ENCODE results near the gene SLC22A17. TPM values are rescaled to one million over a fixed set of nuclear protein-coding genes. Genes with fewer than 3 reads are reported as not detected.

The SLC22A17 gene
- total and polyA plus RNA-seq, 2 of the 13 experiments (the other 11 are each of a cell fraction or from before 2014, with no cell fraction given): 0.95 to 1.1 TPM

DNA sequence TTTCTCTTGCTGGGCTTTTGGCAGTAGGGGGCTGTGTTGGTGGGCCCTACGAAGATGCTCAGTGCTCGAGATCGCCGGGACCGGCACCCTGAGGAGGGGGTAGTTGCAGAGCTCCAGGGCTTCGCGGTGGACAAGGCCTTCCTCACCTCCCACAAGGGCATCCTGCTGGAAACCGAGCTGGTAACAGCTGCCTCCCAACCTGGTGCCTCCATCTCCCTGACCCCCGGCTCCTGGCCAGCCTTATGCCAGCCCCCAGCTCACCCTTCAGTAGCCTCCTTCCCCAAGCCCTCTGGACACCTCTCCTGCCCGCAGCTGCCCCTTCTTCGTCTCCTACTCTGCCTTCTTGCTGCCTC lies 24.5 kb upstream of the SLC22A17 start:
- in situ Hi-C loops (cut with HindIII; ENCODE audit: extremely low pct_ligation_motif_present, low pct_unique_long_range_greater_than_20kb): loop anchor here (5.0 kb wide), 2 partner anchors 50 to 115 kb away; no protein-coding TSS in a partner anchor
- TF ChIP-seq SP140L (CRISPR knock-in tag; IDR thresholded peaks at IDR 0.05; ENCODE audit: borderline replicate concordance): no peak
- TF ChIP-seq SETDB1 (CRISPR knock-in tag; IDR thresholded peaks at IDR 0.05; ENCODE audit: borderline replicate concordance): no peak
- TF ChIP-seq NFE2L1 (CRISPR knock-in tag; IDR thresholded peaks at IDR 0.05; ENCODE audit: borderline replicate concordance): 0 out of 2 replicates have a peak, but pooled peaks have one; percentile 49
- TF ChIP-seq, protein P1, sequence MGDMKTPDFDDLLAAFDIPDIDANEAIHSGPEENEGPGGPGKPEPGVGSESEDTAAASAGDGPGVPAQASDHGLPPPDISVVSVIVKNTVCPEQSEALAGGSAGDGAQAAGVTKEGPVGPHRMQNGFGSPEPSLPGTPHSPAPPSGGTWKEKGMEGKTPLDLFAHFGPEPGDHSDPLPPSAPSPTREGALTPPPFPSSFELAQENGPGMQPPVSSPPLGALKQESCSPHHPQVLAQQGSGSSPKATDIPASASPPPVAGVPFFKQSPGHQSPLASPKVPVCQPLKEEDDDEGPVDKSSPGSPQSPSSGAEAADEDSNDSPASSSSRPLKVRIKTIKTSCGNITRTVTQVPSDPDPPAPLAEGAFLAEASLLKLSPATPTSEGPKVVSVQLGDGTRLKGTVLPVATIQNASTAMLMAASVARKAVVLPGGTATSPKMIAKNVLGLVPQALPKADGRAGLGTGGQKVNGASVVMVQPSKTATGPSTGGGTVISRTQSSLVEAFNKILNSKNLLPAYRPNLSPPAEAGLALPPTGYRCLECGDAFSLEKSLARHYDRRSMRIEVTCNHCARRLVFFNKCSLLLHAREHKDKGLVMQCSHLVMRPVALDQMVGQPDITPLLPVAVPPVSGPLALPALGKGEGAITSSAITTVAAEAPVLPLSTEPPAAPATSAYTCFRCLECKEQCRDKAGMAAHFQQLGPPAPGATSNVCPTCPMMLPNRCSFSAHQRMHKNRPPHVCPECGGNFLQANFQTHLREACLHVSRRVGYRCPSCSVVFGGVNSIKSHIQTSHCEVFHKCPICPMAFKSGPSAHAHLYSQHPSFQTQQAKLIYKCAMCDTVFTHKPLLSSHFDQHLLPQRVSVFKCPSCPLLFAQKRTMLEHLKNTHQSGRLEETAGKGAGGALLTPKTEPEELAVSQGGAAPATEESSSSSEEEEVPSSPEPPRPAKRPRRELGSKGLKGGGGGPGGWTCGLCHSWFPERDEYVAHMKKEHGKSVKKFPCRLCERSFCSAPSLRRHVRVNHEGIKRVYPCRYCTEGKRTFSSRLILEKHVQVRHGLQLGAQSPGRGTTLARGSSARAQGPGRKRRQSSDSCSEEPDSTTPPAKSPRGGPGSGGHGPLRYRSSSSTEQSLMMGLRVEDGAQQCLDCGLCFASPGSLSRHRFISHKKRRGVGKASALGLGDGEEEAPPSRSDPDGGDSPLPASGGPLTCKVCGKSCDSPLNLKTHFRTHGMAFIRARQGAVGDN (CRISPR knock-in tag; IDR thresholded peaks at IDR 0.05): peak; percentile 1; the same call in 1 of the 2 replicates
- TF ChIP-seq, protein P2, sequence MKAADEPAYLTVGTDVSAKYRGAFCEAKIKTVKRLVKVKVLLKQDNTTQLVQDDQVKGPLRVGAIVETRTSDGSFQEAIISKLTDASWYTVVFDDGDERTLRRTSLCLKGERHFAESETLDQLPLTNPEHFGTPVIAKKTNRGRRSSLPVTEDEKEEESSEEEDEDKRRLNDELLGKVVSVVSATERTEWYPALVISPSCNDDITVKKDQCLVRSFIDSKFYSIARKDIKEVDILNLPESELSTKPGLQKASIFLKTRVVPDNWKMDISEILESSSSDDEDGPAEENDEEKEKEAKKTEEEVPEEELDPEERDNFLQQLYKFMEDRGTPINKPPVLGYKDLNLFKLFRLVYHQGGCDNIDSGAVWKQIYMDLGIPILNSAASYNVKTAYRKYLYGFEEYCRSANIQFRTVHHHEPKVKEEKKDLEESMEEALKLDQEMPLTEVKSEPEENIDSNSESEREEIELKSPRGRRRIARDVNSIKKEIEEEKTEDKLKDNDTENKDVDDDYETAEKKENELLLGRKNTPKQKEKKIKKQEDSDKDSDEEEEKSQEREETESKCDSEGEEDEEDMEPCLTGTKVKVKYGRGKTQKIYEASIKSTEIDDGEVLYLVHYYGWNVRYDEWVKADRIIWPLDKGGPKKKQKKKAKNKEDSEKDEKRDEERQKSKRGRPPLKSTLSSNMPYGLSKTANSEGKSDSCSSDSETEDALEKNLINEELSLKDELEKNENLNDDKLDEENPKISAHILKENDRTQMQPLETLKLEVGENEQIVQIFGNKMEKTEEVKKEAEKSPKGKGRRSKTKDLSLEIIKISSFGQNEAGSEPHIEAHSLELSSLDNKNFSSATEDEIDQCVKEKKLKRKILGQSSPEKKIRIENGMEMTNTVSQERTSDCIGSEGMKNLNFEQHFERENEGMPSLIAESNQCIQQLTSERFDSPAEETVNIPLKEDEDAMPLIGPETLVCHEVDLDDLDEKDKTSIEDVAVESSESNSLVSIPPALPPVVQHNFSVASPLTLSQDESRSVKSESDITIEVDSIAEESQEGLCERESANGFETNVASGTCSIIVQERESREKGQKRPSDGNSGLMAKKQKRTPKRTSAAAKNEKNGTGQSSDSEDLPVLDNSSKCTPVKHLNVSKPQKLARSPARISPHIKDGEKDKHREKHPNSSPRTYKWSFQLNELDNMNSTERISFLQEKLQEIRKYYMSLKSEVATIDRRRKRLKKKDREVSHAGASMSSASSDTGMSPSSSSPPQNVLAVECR (CRISPR knock-in tag; IDR thresholded peaks at IDR 0.05; ENCODE audit: borderline replicate concordance): 0 out of 2 replicates have a peak, but pooled peaks have one; percentile 10
- TF ChIP-seq CCDC6 (CRISPR knock-in tag; IDR thresholded peaks at IDR 0.05): no peak
- no peak for TF ChIP-seq MEIS1 (CRISPR knock-in tag; IDR thresholded peaks at IDR 0.05; ENCODE audit: borderline replicate concordance)
- no peak for TF ChIP-seq SYNCRIP (IDR thresholded peaks at IDR 0.05; ENCODE audit: insufficient read depth, low read depth, low read length)
- TF ChIP-seq ZNF879 (CRISPR knock-in tag; IDR thresholded peaks at IDR 0.05): no peak
- no peak for TF ChIP-seq ZMYM4 (CRISPR knock-in tag; IDR thresholded peaks at IDR 0.05)
- TF ChIP-seq NFE2L2 (IDR thresholded peaks at IDR 0.05; ENCODE audit: low read length): 0 out of 2 replicates have a peak, but pooled peaks have one; percentile 21
- no peak for TF ChIP-seq ZNF589 (CRISPR knock-in tag; conservative IDR thresholded peaks at IDR 0.05)
- TF ChIP-seq MZF1 (CRISPR knock-in tag; IDR thresholded peaks at IDR 0.05; ENCODE audit: borderline replicate concordance): no peak
- no peak for TF ChIP-seq PCBP2 (optimal IDR thresholded peaks at IDR 0.05; ENCODE audit: low read depth, low read length, poor library complexity, severe bottlenecking)
- Histone ChIP-seq H3K27ac (ENCODE audit: extremely low read length, insufficient read depth, low read length) (no peak overlapping the region), H3K4me3 (replicated peaks in 1 of 3; ENCODE audit: insufficient read depth in 1 of 3, low read depth in 2 of 3, low read length in 3 of 3) (no peak overlapping the region), H3K4me2 (ENCODE audit: low read depth, low read length) (no peak overlapping the region), H3K79me2 (ENCODE audit: insufficient read depth, low read length) (no peaks in the 10 kb centered on the region), H3K4me1 (ENCODE audit: insufficient read depth, low read length) (no peaks in the 10 kb centered on the region), H2AFZ (ENCODE audit: low read length) (no peak overlapping the region), H3K36me3 (replicated peaks in 1 of 2; ENCODE audit: control insufficient read depth in 1 of 2, insufficient read depth in 2 of 2, low read length in 2 of 2) (no peaks in the 10 kb centered on the region), H3K9me3 (ENCODE audit: low read length) (no peaks in the 10 kb centered on the region), H3K27me3 (ENCODE audit: control insufficient read depth in 1 of 2, insufficient read depth in 2 of 2, low read length in 2 of 2) (peaks cover 26 to 87% of the 10 kb centered on the region in 2 experiments), H3K9ac (ENCODE audit: insufficient read depth, low read depth, low read length) (no peak overlapping the region), H4K20me1 (ENCODE audit: insufficient read depth, low read length) (no peaks in the 10 kb centered on the region)
- ChIA-PET CTCF (ENCODE audit: low intra/inter-chr PET ratio, low total read pairs) (interaction anchor here (5.1 to 5.9 kb wide), 2 partner anchors 50 to 111 kb away, joined by 96 to 111 read pairs; no protein-coding TSS in a partner anchor), POLR2A (interaction anchor here (1.2 kb wide), 1 partner anchor 55 kb away, joined by 4 read pairs; no protein-coding TSS in a partner anchor)
- ATAC-seq (no peak), FAIRE-seq (no peak), DNase-seq (ENCODE audit: low spot score) (no peak)
- intact Hi-C loops (cut with micrococcal nuclease; ENCODE audit: unreplicated experiment): no loop called here
- no TSS peak for BruUV-seq (replicated peaks)
- 1% methylated on average over 11 of the region's 11 CpGs for WGBS (ENCODE audit: low lambda C conversion rate)
